HepG2 (cell line): ENCODE data around the gene NAPB. TPM values are rescaled to one million over a fixed set of nuclear protein-coding genes. Genes with fewer than 3 reads are reported as not detected.

Source experiments
- ARNT2 ChIP-seq: sonication (generic); formaldehyde crosslinking; IDR thresholded peaks from 2 replicates; pipeline ENCODE4 v1.8.0; 2022; ENCODE audit warnings: mild to moderate bottlenecking, low read depth, missing genetic modification reagents, moderate library complexity
- E2F2 ChIP-seq: sonication (generic); formaldehyde crosslinking; IDR thresholded peaks from 2 replicates; pipeline ENCODE4 v1.4.0; 2020; ENCODE audit warnings: missing genetic modification reagents, borderline replicate concordance
- ETV5 ChIP-seq: IDR thresholded peaks from 2 replicates; pipeline ENCODE4 v1.6.1; 2018; ENCODE audit warnings: missing biosample characterization, missing genetic modification reagents, inconsistent platforms, borderline replicate concordance
- KDM3A ChIP-seq: IDR thresholded peaks from 2 replicates; pipeline ENCODE4 v1.6.1; 2018; ENCODE audit warnings: low read depth, missing compliant biosample characterization
- KLF15 ChIP-seq: sonication (generic); formaldehyde crosslinking; IDR thresholded peaks from 2 replicates; pipeline ENCODE4 v1.8.1; 2023; ENCODE audit warnings: borderline replicate concordance, mild to moderate bottlenecking, inconsistent platforms, missing genetic modification reagents, mixed read lengths
- MYPOP ChIP-seq: sonication (generic); formaldehyde crosslinking; IDR thresholded peaks from 2 replicates; pipeline ENCODE4 v1.8.1; 2023; ENCODE audit warnings: mild to moderate bottlenecking, moderate library complexity, missing genetic modification reagents
- NCOA1 ChIP-seq: sonication (generic); formaldehyde crosslinking; IDR thresholded peaks from 2 replicates; pipeline ENCODE4 v1.9.0; 2021; ENCODE audit warnings: missing genetic modification reagents
- NRL ChIP-seq: sonication (generic); formaldehyde crosslinking; IDR thresholded peaks from 2 replicates; pipeline ENCODE4 v1.5.0; 2020; ENCODE audit warnings: missing genetic modification reagents, mild to moderate bottlenecking, moderate library complexity, borderline replicate concordance
- REL ChIP-seq: sonication (generic); formaldehyde crosslinking; conservative IDR thresholded peaks from 2 replicates; pipeline ENCODE4 v1.8.0; 2022; ENCODE audit warnings: mild to moderate bottlenecking, missing genetic modification reagents, moderate library complexity
- SOX5 ChIP-seq: IDR thresholded peaks from 2 replicates; pipeline ENCODE4 v1.6.1; 2016; ENCODE audit warnings: borderline replicate concordance
- STAT5B ChIP-seq: sonication (generic); formaldehyde crosslinking; IDR thresholded peaks from 2 replicates; pipeline ENCODE4 v1.4.0; 2020; ENCODE audit warnings: missing genetic modification reagents
- TMF1 ChIP-seq: sonication (generic); formaldehyde crosslinking; IDR thresholded peaks from 2 replicates; pipeline ENCODE4 v1.8.1; 2022; ENCODE audit warnings: low read depth, missing genetic modification reagents
- XRCC5 ChIP-seq: fragments of 200-400 bp; formaldehyde crosslinking; optimal IDR thresholded peaks from 2 replicates; pipeline ENCODE3; 2017; ENCODE audit warnings: mild to moderate bottlenecking, low read length
- ZC3H13 ChIP-seq: sonication (generic); formaldehyde crosslinking; IDR thresholded peaks from 2 replicates; pipeline ENCODE4 v1.8.1; 2023; ENCODE audit warnings: mild to moderate bottlenecking, missing genetic modification reagents, moderate library complexity
- ZNF343 ChIP-seq: sonication (generic); formaldehyde crosslinking; IDR thresholded peaks from 2 replicates; pipeline ENCODE4 v1.4.0; 2020; ENCODE audit warnings: mild to moderate bottlenecking, missing genetic modification reagents
- ZNF607 ChIP-seq: sonication (generic); formaldehyde crosslinking; IDR thresholded peaks from 2 replicates; pipeline ENCODE4 v1.5.1; 2020; ENCODE audit warnings: missing genetic modification reagents, mild to moderate bottlenecking, borderline replicate concordance
- ZNF816 ChIP-seq: sonication (generic); formaldehyde crosslinking; IDR thresholded peaks from 2 replicates; pipeline ENCODE4 v1.8.0; 2022; ENCODE audit warnings: missing genetic modification reagents, mild to moderate bottlenecking, borderline replicate concordance
- ZSCAN21 ChIP-seq: sonication (generic); formaldehyde crosslinking; IDR thresholded peaks from 2 replicates; pipeline ENCODE4 v1.8.0; 2022; ENCODE audit warnings: mild to moderate bottlenecking, missing genetic modification reagents, moderate library complexity, borderline replicate concordance
- polyA plus RNA-seq, 8 experiments: library from polyadenylated mRNA; depleted of rRNA in 3 of 8; stranded (reverse) in 7 of 8; unstranded in 1 of 8; fragments of >200 nt; fragmentation: Illumina TruSeq in 4 of 8; extraction: Trizol in 4 of 8; gene quantifications; 2 replicates each; pipeline versions ENCODE4 v1.2.1 to v1.2.3, GENCODE V29; 2011 to 2016; ENCODE audit warnings: low read depth in 4 of 8, missing spikeins in 1 of 8, mixed read lengths in 1 of 8; ENCODE audit not compliant: insufficient read depth in 1 of 8
- total RNA-seq, 5 experiments: library from RNA; depleted of rRNA; stranded (reverse); fragments of >200 nt; fragmentation: Illumina TruSeq; extraction: Trizol; gene quantifications; 2 replicates each; pipeline ENCODE4 v1.2.3, GENCODE V29; 2016; ENCODE audit warnings: low read depth in 1 of 5
- TF ChIP-seq, protein P1 (sequence below): sonication (generic); formaldehyde crosslinking; IDR thresholded peaks from 2 replicates; pipeline ENCODE4 v1.8.0; 2022; ENCODE audit warnings: missing genetic modification reagents, mild to moderate bottlenecking, moderate library complexity, borderline replicate concordance
- TF ChIP-seq, protein P2 (sequence below): IDR thresholded peaks from 2 replicates; pipeline ENCODE4 v1.6.1; 2016; ENCODE audit warnings: mild to moderate bottlenecking
- TF ChIP-seq, protein P3 (sequence below): sonication (generic); formaldehyde crosslinking; IDR thresholded peaks from 2 replicates; pipeline ENCODE4 v1.4.0; 2020; ENCODE audit warnings: missing genetic modification reagents

Gene NAPB
- total and polyA plus RNA-seq, 2 of the 13 experiments (the other 11 are each of a cell fraction or from before 2014, with no cell fraction given) = 15.2 to 16.1 TPM

DNA sequence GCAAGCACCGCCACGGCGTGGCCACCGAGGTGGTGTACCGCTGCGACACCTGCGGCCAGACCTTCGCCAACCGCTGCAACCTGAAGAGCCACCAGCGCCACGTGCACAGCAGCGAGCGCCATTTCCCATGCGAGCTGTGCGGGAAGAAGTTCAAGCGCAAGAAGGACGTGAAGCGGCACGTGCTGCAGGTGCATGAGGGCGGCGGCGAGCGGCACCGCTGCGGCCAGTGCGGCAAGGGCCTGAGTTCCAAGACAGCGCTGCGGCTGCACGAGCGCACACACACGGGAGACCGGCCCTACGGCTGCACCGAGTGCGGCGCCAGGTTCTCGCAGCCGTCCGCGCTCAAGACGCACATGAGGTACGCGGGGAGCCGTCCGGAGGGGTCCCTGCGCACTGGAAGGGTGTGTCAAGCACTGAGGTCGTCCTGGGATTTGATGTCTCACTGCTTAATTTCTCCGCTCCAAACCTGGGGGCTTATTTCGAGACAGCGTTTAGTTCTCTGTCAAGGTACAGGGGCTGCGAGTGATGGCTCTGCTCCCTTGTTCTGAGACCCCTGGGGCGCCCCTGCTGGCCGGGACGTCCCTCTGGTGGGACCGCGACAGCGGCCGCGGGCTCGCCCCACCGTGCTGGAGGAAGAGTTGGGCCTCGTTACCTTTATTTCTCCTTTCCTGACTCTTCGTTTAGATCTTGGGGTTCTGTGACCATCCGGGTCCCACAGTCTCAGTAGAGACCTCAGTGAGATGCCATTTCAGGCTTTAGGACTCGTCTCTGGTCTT is 55.7 kb downstream of the NAPB start (continued):
- TF ChIP-seq, protein P1, sequence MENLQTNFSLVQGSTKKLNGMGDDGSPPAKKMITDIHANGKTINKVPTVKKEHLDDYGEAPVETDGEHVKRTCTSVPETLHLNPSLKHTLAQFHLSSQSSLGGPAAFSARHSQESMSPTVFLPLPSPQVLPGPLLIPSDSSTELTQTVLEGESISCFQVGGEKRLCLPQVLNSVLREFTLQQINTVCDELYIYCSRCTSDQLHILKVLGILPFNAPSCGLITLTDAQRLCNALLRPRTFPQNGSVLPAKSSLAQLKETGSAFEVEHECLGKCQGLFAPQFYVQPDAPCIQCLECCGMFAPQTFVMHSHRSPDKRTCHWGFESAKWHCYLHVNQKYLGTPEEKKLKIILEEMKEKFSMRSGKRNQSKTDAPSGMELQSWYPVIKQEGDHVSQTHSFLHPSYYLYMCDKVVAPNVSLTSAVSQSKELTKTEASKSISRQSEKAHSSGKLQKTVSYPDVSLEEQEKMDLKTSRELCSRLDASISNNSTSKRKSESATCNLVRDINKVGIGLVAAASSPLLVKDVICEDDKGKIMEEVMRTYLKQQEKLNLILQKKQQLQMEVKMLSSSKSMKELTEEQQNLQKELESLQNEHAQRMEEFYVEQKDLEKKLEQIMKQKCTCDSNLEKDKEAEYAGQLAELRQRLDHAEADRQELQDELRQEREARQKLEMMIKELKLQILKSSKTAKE = no peak
- TF ChIP-seq ZNF816 (CRISPR knock-in tag) = no peak
- TF ChIP-seq STAT5B = no peak
- TF ChIP-seq ZNF607 (CRISPR knock-in tag) = 0 out of 2 replicates have a peak, but pooled peaks have one; percentile 39
- no peak for TF ChIP-seq ZNF343
- no peak for TF ChIP-seq TMF1
- 0 out of 2 replicates have a peak, but pooled peaks have one; percentile 25 for TF ChIP-seq E2F2 (CRISPR knock-in tag)
- TF ChIP-seq ETV5 = no peak
- peak; percentile 55; the same call in 1 of the 2 replicates for TF ChIP-seq ZC3H13 (CRISPR knock-in tag)
- TF ChIP-seq, protein P2, sequence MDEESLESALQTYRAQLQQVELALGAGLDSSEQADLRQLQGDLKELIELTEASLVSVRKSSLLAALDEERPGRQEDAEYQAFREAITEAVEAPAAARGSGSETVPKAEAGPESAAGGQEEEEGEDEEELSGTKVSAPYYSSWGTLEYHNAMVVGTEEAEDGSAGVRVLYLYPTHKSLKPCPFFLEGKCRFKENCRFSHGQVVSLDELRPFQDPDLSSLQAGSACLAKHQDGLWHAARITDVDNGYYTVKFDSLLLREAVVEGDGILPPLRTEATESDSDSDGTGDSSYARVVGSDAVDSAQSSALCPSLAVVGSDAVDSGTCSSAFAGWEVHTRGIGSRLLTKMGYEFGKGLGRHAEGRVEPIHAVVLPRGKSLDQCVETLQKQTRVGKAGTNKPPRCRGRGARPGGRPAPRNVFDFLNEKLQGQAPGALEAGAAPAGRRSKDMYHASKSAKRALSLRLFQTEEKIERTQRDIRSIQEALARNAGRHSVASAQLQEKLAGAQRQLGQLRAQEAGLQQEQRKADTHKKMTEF (CRISPR knock-in tag) = no peak
- TF ChIP-seq ARNT2 (CRISPR knock-in tag) = no peak
- TF ChIP-seq, protein P3, sequence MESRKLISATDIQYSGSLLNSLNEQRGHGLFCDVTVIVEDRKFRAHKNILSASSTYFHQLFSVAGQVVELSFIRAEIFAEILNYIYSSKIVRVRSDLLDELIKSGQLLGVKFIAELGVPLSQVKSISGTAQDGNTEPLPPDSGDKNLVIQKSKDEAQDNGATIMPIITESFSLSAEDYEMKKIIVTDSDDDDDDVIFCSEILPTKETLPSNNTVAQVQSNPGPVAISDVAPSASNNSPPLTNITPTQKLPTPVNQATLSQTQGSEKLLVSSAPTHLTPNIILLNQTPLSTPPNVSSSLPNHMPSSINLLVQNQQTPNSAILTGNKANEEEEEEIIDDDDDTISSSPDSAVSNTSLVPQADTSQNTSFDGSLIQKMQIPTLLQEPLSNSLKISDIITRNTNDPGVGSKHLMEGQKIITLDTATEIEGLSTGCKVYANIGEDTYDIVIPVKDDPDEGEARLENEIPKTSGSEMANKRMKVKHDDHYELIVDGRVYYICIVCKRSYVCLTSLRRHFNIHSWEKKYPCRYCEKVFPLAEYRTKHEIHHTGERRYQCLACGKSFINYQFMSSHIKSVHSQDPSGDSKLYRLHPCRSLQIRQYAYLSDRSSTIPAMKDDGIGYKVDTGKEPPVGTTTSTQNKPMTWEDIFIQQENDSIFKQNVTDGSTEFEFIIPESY (CRISPR knock-in tag) = peak; percentile 91
- 0 out of 2 replicates have a peak, but pooled peaks have one; percentile 39 for TF ChIP-seq ZSCAN21 (CRISPR knock-in tag)
- peak; percentile 66; the same call in 1 of the 2 replicates for TF ChIP-seq NRL
- TF ChIP-seq NCOA1 (CRISPR knock-in tag) = no peak
- TF ChIP-seq KDM3A = no peak
- no peak for TF ChIP-seq REL
- no peak for TF ChIP-seq SOX5 (CRISPR knock-in tag)
- no peak for TF ChIP-seq MYPOP (CRISPR knock-in tag)
- TF ChIP-seq KLF15 (CRISPR knock-in tag) = no peak
- no peak for TF ChIP-seq XRCC5
